GM10248 (cell line): ENCODE results near the gene CD151.

Experiments
- CTCF ChIA-PET: fragments of 300-600 bp; sonication (Branson Sonifier 250); formaldehyde crosslinking; extraction: SDS; loops from one replicate; lab custom pipeline; 2021; ENCODE audit warnings: antibody characterized with exemption; lab: Yijun Ruan, JAX
- POLR2A ChIA-PET: fragments of 350-650 bp; sonication (Branson Sonifier 250); formaldehyde crosslinking; extraction: SDS; loops from one replicate; lab custom pipeline; 2020; ENCODE audit warnings: antibody characterized with exemption; lab: Yijun Ruan, JAX
- DNase-seq: peaks from one replicate; pipeline ENCODE4 v3.0.0; 2012; ENCODE audit errors: extremely low spot score
- CTCF ChIP-seq: IDR thresholded peaks from 2 replicates; pipeline ENCODE4 v1.5.1; 2012; ENCODE audit warnings: mild to moderate bottlenecking, low read depth; ENCODE audit errors: extremely low read depth, missing control alignments, control extremely low read depth

The CD151 gene

GRCh38 chr11:792873-793272 is 39.9 kb upstream of the CD151 start:
- TF ChIP-seq CTCF: no peak
- DNase-seq: no peak
- ChIA-PET CTCF (no interaction called here), POLR2A (no interaction called here)

- ChIA-PET POLR2A (no interaction called here), CTCF (no interaction called here)
- no peak for TF ChIP-seq CTCF
- DNase-seq: no peak
Observed at GRCh38 chr11:793556-793955, 39.2 kb upstream of the CD151 start.

GRCh38 chr11:794013-794765 is 38.6 kb upstream of the CD151 start:
- ChIA-PET POLR2A (no interaction called here), CTCF (no interaction called here)
- TF ChIP-seq CTCF: no peak
- DNase-seq: no peak

GRCh38 chr11:794766-795633 is 37.8 kb upstream of the CD151 start:
- TF ChIP-seq CTCF: no peak
- CTCF ChIA-PET: interaction anchor here (1.0 to 2.4 kb wide), 5 partner anchors 11 to 276 kb away, joined by 3 to 12 read pairs (median 3); partner anchors contain the start of gene RPLP2
- no peak for DNase-seq
- POLR2A ChIA-PET: interaction anchor here (0.5 to 0.8 kb wide), 2 partner anchors 24 to 99 kb away, joined by 3 to 4 read pairs; partner anchors contain the start of gene TMEM80

GRCh38 chr11:795634-796564 is 36.9 kb upstream of the CD151 start:
- TF ChIP-seq CTCF: no peak
- peak; percentile 93 for DNase-seq
- CTCF ChIA-PET: interaction anchor here (1.0 to 2.4 kb wide), 9 partner anchors 12 to 277 kb away, joined by 3 to 12 read pairs (median 3); partner anchors contain the start of gene RPLP2
- POLR2A ChIA-PET: interaction anchor here (0.8 to 1.2 kb wide), 3 partner anchors 13 to 100 kb away, joined by 3 to 4 read pairs (median 3); partner anchors contain the start of genes PNPLA2 and TMEM80
